ENCODE results near the gene CELA1. TPM values are rescaled to one million over a fixed set of nuclear protein-coding genes. Genes with fewer than 3 reads are reported as not detected.

Gene CELA1
- total RNA-seq, 1 experiment from 2014 or later = not detected

GRCh38 chr12:51393676-51394545, 47.4 kb upstream of the CELA1 start:
- no CpG with 5 or more reads among the region's 14 CpGs for WGBS (ENCODE audit: extremely low coverage, insufficient read length, low lambda C conversion rate)
- no peaks in the 10 kb centered on the region for H3K27me3 ChIP-seq (ENCODE audit: insufficient read depth, low read length)

More at GRCh38 chr12:51393676-51394545, 47.4 kb upstream of the CELA1 start:
- no peak overlapping the region for H3K23ac ChIP-seq (ENCODE audit: insufficient read length, low read depth, low read length)
- no peak overlapping the region for H2BK20ac ChIP-seq (ENCODE audit: low read depth, low read length, poor library complexity, severe bottlenecking)
- no peak overlapping the region for H3K27ac ChIP-seq (ENCODE audit: insufficient read length, low read depth, low read length)
- H3K9ac ChIP-seq (ENCODE audit: extremely low read depth, insufficient read length, low read length) = no peak overlapping the region
- H3K56ac ChIP-seq (ENCODE audit: insufficient read length, low read depth, low read length) = no peak overlapping the region
- Mint-ChIP-seq H3K4me3 (peak overlapping the region in 1 of 2 experiments; percentile 91; a peak in 1 of 5 replicates), H3K9me3 (no peaks in the 10 kb centered on the region), H3K27me3 (ENCODE audit: low read depth) (no peaks in the 10 kb centered on the region; the same call in 1 of the 2 replicates), H3K4me1 (peaks cover 21 to 30% of the 10 kb centered on the region in 2 experiments), H3K36me3 (ENCODE audit: insufficient read depth in 1 of 3, low read depth in 3 of 3) (peaks cover 3 to 14% (median 9%) of the 10 kb centered on the region in 3 experiments; a peak in 6 of 7 replicates), H3K27ac (no peak overlapping the region)
- H2BK12ac ChIP-seq (ENCODE audit: insufficient read length, low read depth, low read length) = no peak overlapping the region
- H4K8ac ChIP-seq (replicated peaks; ENCODE audit: insufficient read length, low read depth, low read length) = no peak overlapping the region
- H3T11ph ChIP-seq (ENCODE audit: low read length) = no peak overlapping the region
- no peaks in the 10 kb centered on the region for H3K9me3 ChIP-seq (ENCODE audit: control insufficient read depth, low read depth, low read length)
- H3K79me2 ChIP-seq (ENCODE audit: insufficient read depth, low read length) = no peaks in the 10 kb centered on the region
- H2AFZ ChIP-seq (ENCODE audit: low read length) = no peak overlapping the region
- DNase-seq = peak; percentile 27
- H3K4ac ChIP-seq (ENCODE audit: low read depth, low read length) = no peak overlapping the region
- H2AK5ac ChIP-seq (ENCODE audit: insufficient read length, low read length) = no peak overlapping the region
- H3K18ac ChIP-seq (ENCODE audit: insufficient read length, low read depth, low read length) = no peak overlapping the region
- no peak overlapping the region for H2BK15ac ChIP-seq (ENCODE audit: low read depth, low read length)
- H2BK5ac ChIP-seq (ENCODE audit: insufficient read length, low read length) = no peak overlapping the region
- no peak overlapping the region for H4K91ac ChIP-seq (ENCODE audit: insufficient read length, low read depth, low read length)
- no peak overlapping the region for H2BK120ac ChIP-seq (ENCODE audit: low read depth, low read length, poor library complexity, severe bottlenecking)
- no peaks in the 10 kb centered on the region for H4K20me1 ChIP-seq (ENCODE audit: control insufficient read depth, insufficient read depth, insufficient read length)
- H3K4me2 ChIP-seq (ENCODE audit: insufficient read depth, insufficient read length, low read length) = no peak overlapping the region
- H3K23me2 ChIP-seq (ENCODE audit: insufficient read length, low read depth, low read length, poor library complexity, severe bottlenecking) = peaks cover 10% of the 10 kb centered on the region
- no peaks in the 10 kb centered on the region for H3K79me1 ChIP-seq (ENCODE audit: insufficient read depth, low read depth, low read length, poor library complexity, severe bottlenecking)
- H3K14ac ChIP-seq (ENCODE audit: insufficient read depth, low read length) = no peak overlapping the region; the same call in 1 of the 2 replicates
- H3K4me1 ChIP-seq (ENCODE audit: insufficient read depth, low read length) = no peaks in the 10 kb centered on the region; the same call in 1 of the 2 replicates
- no peak overlapping the region for H4K5ac ChIP-seq (ENCODE audit: insufficient read length, low read depth, low read length)
- TF ChIP-seq CTCF (conservative IDR thresholded peaks at IDR 0.05) = no peak

Measured in H9 (cell line).